HepG2 (cell line): ENCODE measurements around the gene DCAF4. TPM values are rescaled to one million over a fixed set of nuclear protein-coding genes. Genes with fewer than 3 reads are reported as not detected.

Experiments
- ATAC-seq: fragments of 200-7000 bp; cut with Tn5 transposase; 3 replicates; pipeline ENCODE4 v1.9.1; 2020; ENCODE audit warnings: mild to moderate bottlenecking, moderate library complexity
- BruUV-seq: library from RNA; stranded (reverse); fragments of 400-500 nt; replicated peaks from 2 replicates; lab custom pipeline; 2021; lab: Mats Ljungman, UMichigan
- CTCF ChIA-PET: fragments of 300-600 bp; formaldehyde crosslinking; extraction: SDS; loops from one replicate; lab custom pipeline; 2021; ENCODE audit warnings: low total read pairs, inconsistent platforms, low intra/inter-chr PET ratio; lab: Yijun Ruan, JAX
- POLR2A ChIA-PET: fragments of 350-600 bp; sonication (Branson Sonifier 250); formaldehyde crosslinking; loops from one replicate; lab custom pipeline; 2020; ENCODE audit warnings: antibody characterized with exemption, inconsistent platforms; lab: Yijun Ruan, JAX
- DNase-seq: peaks from one replicate; pipeline ENCODE4 v3.0.0-alpha.2; 2015; ENCODE audit warnings: low spot score
- FAIRE-seq: peaks from 3 replicates; lab custom pipeline; 2011; peaks lifted over from hg19 to GRCh38; lab: Jason Lieb, UNC
- H2AFZ ChIP-seq: one replicate; pipeline ENCODE4 v1.6.1; 2011; ENCODE audit warnings: low read length, inconsistent platforms
- H3K27ac ChIP-seq: fragments of 300-600 bp; 3 replicates; pipeline ENCODE4 v1.8.0; 2011; ENCODE audit warnings: mixed run types, mild to moderate bottlenecking, mixed read lengths, low read length, inconsistent platforms; ENCODE audit not compliant: insufficient read depth; ENCODE audit errors: extremely low read length
- H3K27me3 ChIP-seq, 2 experiments: fragments of 200-600 bp in 1 of 2; 2 replicates in 1 of 2; 3 replicates in 1 of 2; pipeline versions ENCODE4 v1.6.0 to v1.8.0; 2011; ENCODE audit warnings: low read length in 2 of 2, mild to moderate bottlenecking in 2 of 2, moderate library complexity in 2 of 2, inconsistent platforms in 1 of 2; ENCODE audit not compliant: insufficient read depth in 2 of 2, control insufficient read depth in 1 of 2
- H3K36me3 ChIP-seq, 2 experiments: fragments of 200-600 bp in 1 of 2; replicated peaks in 1 of 2; 2 replicates in 1 of 2; 3 replicates in 1 of 2; pipeline versions ENCODE4 v1.5.1 to v1.8.0; 2011; ENCODE audit warnings: low read length in 2 of 2, inconsistent platforms in 1 of 2; ENCODE audit not compliant: insufficient read depth in 2 of 2, control insufficient read depth in 1 of 2
- H3K4me1 ChIP-seq: 2 replicates; pipeline ENCODE4 v1.5.1; 2012; ENCODE audit warnings: low read length, inconsistent platforms; ENCODE audit not compliant: insufficient read depth
- H3K4me2 ChIP-seq: 2 replicates; pipeline ENCODE4 v1.6.0; 2011; ENCODE audit warnings: low read depth, low read length, inconsistent platforms
- H3K4me3 ChIP-seq, 3 experiments: fragments of 200-600 bp in 1 of 3; sonication (generic), shearing (Covaris generic) in 1 of 3; replicated peaks in 1 of 3; 2 replicates each; pipeline ENCODE4 v1.5.1; 2011 to 2016; ENCODE audit warnings: low read length in 3 of 3, inconsistent platforms in 2 of 3, low read depth in 2 of 3, mild to moderate bottlenecking in 2 of 3, control low read depth in 1 of 3, mixed read lengths in 1 of 3; ENCODE audit not compliant: insufficient read depth in 1 of 3
- H3K79me2 ChIP-seq: one replicate; pipeline ENCODE4 v1.6.1; 2011; ENCODE audit warnings: low read length, inconsistent platforms; ENCODE audit not compliant: insufficient read depth
- H3K9ac ChIP-seq: 2 replicates; pipeline ENCODE4 v1.6.0; 2011; ENCODE audit warnings: mild to moderate bottlenecking, low read depth, low read length, inconsistent platforms; ENCODE audit not compliant: insufficient read depth
- H3K9me3 ChIP-seq: 2 replicates; pipeline ENCODE4 v1.5.1; 2012; ENCODE audit warnings: mild to moderate bottlenecking, low read length
- H4K20me1 ChIP-seq: 2 replicates; pipeline ENCODE4 v1.6.0; 2011; ENCODE audit warnings: inconsistent platforms, mild to moderate bottlenecking, low read length, moderate library complexity; ENCODE audit not compliant: insufficient read depth
- KMT2B ChIP-seq: IDR thresholded peaks from 2 replicates; pipeline ENCODE4 v1.6.1; 2016; ENCODE audit warnings: missing genetic modification reagents, missing compliant biosample characterization
- PHF5A ChIP-seq: IDR thresholded peaks from one replicate; pipeline ENCODE4 v1.6.1; 2018; ENCODE audit warnings: low read depth, missing genetic modification reagents; ENCODE audit not compliant: unreplicated experiment
- ZNF281 ChIP-seq: sonication (generic); formaldehyde crosslinking; IDR thresholded peaks from 2 replicates; pipeline ENCODE4 v1.4.0; 2020; ENCODE audit warnings: missing genetic modification reagents, borderline replicate concordance
- ZNF33A ChIP-seq: sonication (generic); formaldehyde crosslinking; IDR thresholded peaks from 2 replicates; pipeline ENCODE4 v1.5.1; 2020; ENCODE audit warnings: missing genetic modification reagents, mild to moderate bottlenecking, moderate library complexity, borderline replicate concordance
- ZNF512 ChIP-seq: sonication (generic); formaldehyde crosslinking; IDR thresholded peaks from 2 replicates; pipeline ENCODE4 v1.4.0; 2020; ENCODE audit warnings: mild to moderate bottlenecking, missing genetic modification reagents
- ZNF678 ChIP-seq: sonication (generic); formaldehyde crosslinking; IDR thresholded peaks from 2 replicates; pipeline ENCODE4 v1.4.0; 2020; ENCODE audit warnings: mild to moderate bottlenecking, missing genetic modification reagents
- ZNF724P ChIP-seq: sonication (generic); formaldehyde crosslinking; IDR thresholded peaks from 2 replicates; pipeline ENCODE4 v1.8.0; 2022; ENCODE audit warnings: missing genetic modification reagents, borderline replicate concordance
- WGBS: methylation state at CpG from one replicate; pipeline ENCODE4 v1.1.6; 2017; ENCODE audit warnings: low lambda C conversion rate; 5-methylcytosine and 5-hydroxymethylcytosine counted together
- in situ Hi-C: cut with HindIII; loops from 2 replicates; pipeline ENCODE4 v1.10.0; 2017; ENCODE audit warnings: low pct_unique_long_range_greater_than_20kb; ENCODE audit not compliant: extremely low pct_ligation_motif_present
- intact Hi-C: fragments of 100-400 bp; cut with micrococcal nuclease; formaldehyde crosslinking; loops from one replicate; pipeline ENCODE4 v1.10.0; 2022; ENCODE audit not compliant: unreplicated experiment
- polyA plus RNA-seq, 8 experiments: library from polyadenylated mRNA; depleted of rRNA in 3 of 8; stranded (reverse) in 7 of 8; unstranded in 1 of 8; fragments of >200 nt; fragmentation: Illumina TruSeq in 4 of 8; extraction: Trizol in 4 of 8; gene quantifications; 2 replicates each; pipeline versions ENCODE4 v1.2.1 to v1.2.3, GENCODE V29; 2011 to 2016; ENCODE audit warnings: low read depth in 4 of 8, missing spikeins in 1 of 8, mixed read lengths in 1 of 8; ENCODE audit not compliant: insufficient read depth in 1 of 8
- total RNA-seq, 5 experiments: library from RNA; depleted of rRNA; stranded (reverse); fragments of >200 nt; fragmentation: Illumina TruSeq; extraction: Trizol; gene quantifications; 2 replicates each; pipeline ENCODE4 v1.2.3, GENCODE V29; 2016; ENCODE audit warnings: low read depth in 1 of 5
- TF ChIP-seq, protein P1 (sequence below): sonication (generic); formaldehyde crosslinking; IDR thresholded peaks from 2 replicates; pipeline ENCODE4 v1.4.0; 2020; ENCODE audit warnings: missing genetic modification reagents, borderline replicate concordance

DCAF4 gene
- total and polyA plus RNA-seq, 2 of the 13 experiments (the other 11 are each of a cell fraction or from before 2014, with no cell fraction given) = 18.8 to 21.1 TPM

DNA sequence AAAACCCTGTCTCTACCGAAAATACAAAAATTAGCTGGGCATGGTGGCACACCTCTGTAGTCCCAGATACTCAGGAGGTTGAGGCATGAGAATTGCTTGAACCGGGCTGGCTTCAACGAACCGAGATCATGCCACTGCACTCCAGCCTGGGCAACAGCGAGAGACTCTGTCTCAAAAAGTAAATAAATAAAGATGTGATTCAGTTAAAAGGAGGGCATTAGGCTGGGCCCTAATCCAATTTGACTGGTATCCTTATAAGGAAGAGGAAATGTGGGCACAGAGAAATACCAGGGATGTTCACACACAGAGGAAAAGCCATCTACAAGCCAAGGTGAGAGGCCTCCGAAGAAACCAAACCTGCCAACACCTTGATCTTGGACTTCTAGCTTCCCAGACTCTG is 10.1 kb upstream of the DCAF4 start:
- FAIRE-seq = no peak
- Histone ChIP-seq H3K36me3 (no peaks in the 10 kb centered on the region), H3K79me2 (no peaks in the 10 kb centered on the region), H3K4me2 (no peak overlapping the region), H3K27ac (no peak overlapping the region), H3K9ac (no peak overlapping the region), H3K4me1 (no peaks in the 10 kb centered on the region), H3K9me3 (no peaks in the 10 kb centered on the region), H3K27me3 (peaks cover 0 to 5% of the 10 kb centered on the region in 2 experiments; a peak in 1 of 5 replicates), H2AFZ (no peak overlapping the region), H3K4me3 (no peak overlapping the region), H4K20me1 (no peaks in the 10 kb centered on the region)
- BruUV-seq = no TSS peak
- DNase-seq = no peak
- ChIA-PET CTCF (no interaction called here), POLR2A (no interaction called here)
- ATAC-seq = no peak
- in situ Hi-C loops = no loop called here
- intact Hi-C loops = no loop called here
- TF ChIP-seq ZNF512 (no peak), ZNF724P (no peak), PHF5A (CRISPR knock-in tag) (no peak), ZNF33A (CRISPR knock-in tag) (no peak), KMT2B (no peak), ZNF281 (CRISPR knock-in tag) (no peak), ZNF678 (CRISPR knock-in tag) (no peak)
- TF ChIP-seq, protein P1, sequence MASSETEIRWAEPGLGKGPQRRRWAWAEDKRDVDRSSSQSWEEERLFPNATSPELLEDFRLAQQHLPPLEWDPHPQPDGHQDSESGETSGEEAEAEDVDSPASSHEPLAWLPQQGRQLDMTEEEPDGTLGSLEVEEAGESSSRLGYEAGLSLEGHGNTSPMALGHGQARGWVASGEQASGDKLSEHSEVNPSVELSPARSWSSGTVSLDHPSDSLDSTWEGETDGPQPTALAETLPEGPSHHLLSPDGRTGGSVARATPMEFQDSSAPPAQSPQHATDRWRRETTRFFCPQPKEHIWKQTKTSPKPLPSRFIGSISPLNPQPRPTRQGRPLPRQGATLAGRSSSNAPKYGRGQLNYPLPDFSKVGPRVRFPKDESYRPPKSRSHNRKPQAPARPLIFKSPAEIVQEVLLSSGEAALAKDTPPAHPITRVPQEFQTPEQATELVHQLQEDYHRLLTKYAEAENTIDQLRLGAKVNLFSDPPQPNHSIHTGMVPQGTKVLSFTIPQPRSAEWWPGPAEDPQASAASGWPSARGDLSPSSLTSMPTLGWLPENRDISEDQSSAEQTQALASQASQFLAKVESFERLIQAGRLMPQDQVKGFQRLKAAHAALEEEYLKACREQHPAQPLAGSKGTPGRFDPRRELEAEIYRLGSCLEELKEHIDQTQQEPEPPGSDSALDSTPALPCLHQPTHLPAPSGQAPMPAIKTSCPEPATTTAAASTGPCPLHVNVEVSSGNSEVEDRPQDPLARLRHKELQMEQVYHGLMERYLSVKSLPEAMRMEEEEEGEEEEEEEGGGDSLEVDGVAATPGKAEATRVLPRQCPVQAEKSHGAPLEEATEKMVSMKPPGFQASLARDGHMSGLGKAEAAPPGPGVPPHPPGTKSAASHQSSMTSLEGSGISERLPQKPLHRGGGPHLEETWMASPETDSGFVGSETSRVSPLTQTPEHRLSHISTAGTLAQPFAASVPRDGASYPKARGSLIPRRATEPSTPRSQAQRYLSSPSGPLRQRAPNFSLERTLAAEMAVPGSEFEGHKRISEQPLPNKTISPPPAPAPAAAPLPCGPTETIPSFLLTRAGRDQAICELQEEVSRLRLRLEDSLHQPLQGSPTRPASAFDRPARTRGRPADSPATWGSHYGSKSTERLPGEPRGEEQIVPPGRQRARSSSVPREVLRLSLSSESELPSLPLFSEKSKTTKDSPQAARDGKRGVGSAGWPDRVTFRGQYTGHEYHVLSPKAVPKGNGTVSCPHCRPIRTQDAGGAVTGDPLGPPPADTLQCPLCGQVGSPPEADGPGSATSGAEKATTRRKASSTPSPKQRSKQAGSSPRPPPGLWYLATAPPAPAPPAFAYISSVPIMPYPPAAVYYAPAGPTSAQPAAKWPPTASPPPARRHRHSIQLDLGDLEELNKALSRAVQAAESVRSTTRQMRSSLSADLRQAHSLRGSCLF (CRISPR knock-in tag) = no peak
- 41% methylated on average over 6 of the region's 6 CpGs for WGBS
